Astrocyte (in vitro differentiated cells and primary cell): Measurements from ENCODE around the gene KIAA1614. TPM values are rescaled to one million over a fixed set of nuclear protein-coding genes. Genes with fewer than 3 reads are reported as not detected.

Experiments used
- DNase-seq: peaks from one replicate; pipeline ENCODE4 v3.0.0-alpha.2; 2010; ENCODE audit warnings: low read depth
- FAIRE-seq: peaks from 2 replicates; lab custom pipeline; 2011; peaks lifted over from hg19 to GRCh38; lab: Jason Lieb, UNC
- H2AFZ ChIP-seq: 2 replicates; pipeline ENCODE4 v1.6.0; 2012; ENCODE audit warnings: low read depth, low read length, inconsistent platforms
- H3K27ac ChIP-seq: 2 replicates; pipeline ENCODE4 v1.5.1; 2011; ENCODE audit warnings: low read depth, low read length, inconsistent platforms
- H3K27me3 ChIP-seq: 2 replicates; pipeline ENCODE4 v1.6.0; 2011; ENCODE audit warnings: low read length, inconsistent platforms; ENCODE audit not compliant: insufficient read depth
- H3K36me3 ChIP-seq: 2 replicates; pipeline ENCODE4 v1.5.1; 2011; ENCODE audit warnings: low read length, inconsistent platforms; ENCODE audit not compliant: insufficient read depth
- H3K4me1 ChIP-seq: 2 replicates; pipeline ENCODE4 v1.5.1; 2011; ENCODE audit warnings: low read length, inconsistent platforms; ENCODE audit not compliant: insufficient read depth
- H3K4me2 ChIP-seq: 2 replicates; pipeline ENCODE4 v1.6.0; 2012; ENCODE audit warnings: low read length, inconsistent platforms
- H3K4me3 ChIP-seq: 2 replicates; pipeline ENCODE4 v1.5.1; 2011; ENCODE audit warnings: low read depth, mild to moderate bottlenecking, low read length, inconsistent platforms; ENCODE audit not compliant: insufficient read depth
- H3K79me2 ChIP-seq: 2 replicates; pipeline ENCODE4 v1.6.0; 2012; ENCODE audit warnings: mild to moderate bottlenecking, low read length, inconsistent platforms; ENCODE audit not compliant: insufficient read depth
- H3K9ac ChIP-seq: 2 replicates; pipeline ENCODE4 v1.6.0; 2012; ENCODE audit warnings: mild to moderate bottlenecking, low read length, inconsistent platforms
- H3K9me3 ChIP-seq: 2 replicates; pipeline ENCODE4 v1.5.1; 2012; ENCODE audit warnings: low read depth, mild to moderate bottlenecking, low read length, inconsistent platforms; ENCODE audit not compliant: insufficient read depth
- H4K20me1 ChIP-seq: 2 replicates; pipeline ENCODE4 v1.6.0; 2012; ENCODE audit warnings: low read length, inconsistent platforms; ENCODE audit not compliant: insufficient read depth
- H3K27ac Mint-ChIP-seq: one replicate; pipeline ENCODE4 v1.8.0; 2021; ENCODE audit warnings: mild to moderate bottlenecking, mixed read lengths; ENCODE audit not compliant: unreplicated experiment
- H3K27me3 Mint-ChIP-seq: one replicate; pipeline ENCODE4 v1.8.0; 2021; ENCODE audit warnings: low read depth, mixed read lengths; ENCODE audit not compliant: unreplicated experiment
- H3K36me3 Mint-ChIP-seq: one replicate; pipeline ENCODE4 v1.8.0; 2021; ENCODE audit warnings: low read depth, mixed read lengths; ENCODE audit not compliant: unreplicated experiment
- H3K4me1 Mint-ChIP-seq: one replicate; pipeline ENCODE4 v1.8.0; 2021; ENCODE audit warnings: low read depth, mixed read lengths; ENCODE audit not compliant: unreplicated experiment
- H3K4me3 Mint-ChIP-seq: one replicate; pipeline ENCODE4 v1.8.0; 2021; ENCODE audit warnings: mild to moderate bottlenecking, moderate library complexity, mixed read lengths; ENCODE audit not compliant: unreplicated experiment
- H3K9me3 Mint-ChIP-seq: one replicate; pipeline ENCODE4 v1.8.0; 2021; ENCODE audit warnings: mild to moderate bottlenecking, mixed read lengths; ENCODE audit not compliant: unreplicated experiment
- EZH2 ChIP-seq: IDR thresholded peaks from 2 replicates; pipeline ENCODE4 v1.6.1; 2012; ENCODE audit warnings: mild to moderate bottlenecking, low read length, inconsistent platforms; ENCODE audit not compliant: insufficient read depth
- total RNA-seq: library from RNA; stranded (reverse); gene quantifications from 2 replicates; pipeline ENCODE4 v1.2.1, GENCODE V29; 2021
- TF ChIP-seq, protein P1 (sequence below): IDR thresholded peaks from 2 replicates; pipeline ENCODE4 v1.5.1; 2011; ENCODE audit warnings: low read depth, mild to moderate bottlenecking, inconsistent platforms, low read length, moderate library complexity; ENCODE audit not compliant: insufficient read depth

The KIAA1614 gene
- total RNA-seq, 1 donor from 2014 or later, result 0.84 TPM

DNA sequence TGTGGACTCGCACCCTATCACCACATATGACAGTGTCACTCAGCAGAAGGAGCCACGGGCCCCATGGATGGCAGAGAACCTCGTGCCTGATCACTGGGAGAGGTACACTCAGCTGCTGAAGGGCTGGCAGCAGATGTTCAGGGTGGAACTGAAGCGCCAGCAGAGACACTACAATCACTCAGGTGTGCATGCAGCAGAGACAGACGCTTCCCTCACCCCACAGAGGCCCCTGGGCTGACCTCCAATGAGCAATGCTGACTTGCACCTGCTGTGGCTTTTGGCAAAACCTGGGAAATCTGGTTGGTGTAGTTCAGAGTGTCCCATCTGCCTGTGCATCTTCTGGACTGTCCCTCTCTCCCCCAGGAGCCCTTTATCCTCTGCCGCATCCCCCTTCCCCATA, 51.9 kb downstream of the KIAA1614 start:
- Histone ChIP-seq H3K27me3 (no peaks in the 10 kb centered on the region), H4K20me1 (peaks cover 25% of the 10 kb centered on the region), H3K4me2 (no peak overlapping the region), H2AFZ (no peak overlapping the region), H3K79me2 (no peaks in the 10 kb centered on the region), H3K36me3 (no peaks in the 10 kb centered on the region), H3K9ac (no peak overlapping the region), H3K27ac (no peak overlapping the region), H3K4me1 (no peaks in the 10 kb centered on the region), H3K9me3 (no peaks in the 10 kb centered on the region), H3K4me3 (no peak overlapping the region)
- H3K27me3 Mint-ChIP-seq, result no peaks in the 10 kb centered on the region
- peaks cover 4% of the 10 kb centered on the region for H3K4me1 Mint-ChIP-seq
- H3K9me3 Mint-ChIP-seq, result peaks cover 6% of the 10 kb centered on the region
- DNase-seq (no peak), FAIRE-seq (no peak)
- no peak overlapping the region for H3K4me3 Mint-ChIP-seq
- no peak overlapping the region for H3K27ac Mint-ChIP-seq
- H3K36me3 Mint-ChIP-seq, result peaks cover 36% of the 10 kb centered on the region
- TF ChIP-seq, protein P1, sequence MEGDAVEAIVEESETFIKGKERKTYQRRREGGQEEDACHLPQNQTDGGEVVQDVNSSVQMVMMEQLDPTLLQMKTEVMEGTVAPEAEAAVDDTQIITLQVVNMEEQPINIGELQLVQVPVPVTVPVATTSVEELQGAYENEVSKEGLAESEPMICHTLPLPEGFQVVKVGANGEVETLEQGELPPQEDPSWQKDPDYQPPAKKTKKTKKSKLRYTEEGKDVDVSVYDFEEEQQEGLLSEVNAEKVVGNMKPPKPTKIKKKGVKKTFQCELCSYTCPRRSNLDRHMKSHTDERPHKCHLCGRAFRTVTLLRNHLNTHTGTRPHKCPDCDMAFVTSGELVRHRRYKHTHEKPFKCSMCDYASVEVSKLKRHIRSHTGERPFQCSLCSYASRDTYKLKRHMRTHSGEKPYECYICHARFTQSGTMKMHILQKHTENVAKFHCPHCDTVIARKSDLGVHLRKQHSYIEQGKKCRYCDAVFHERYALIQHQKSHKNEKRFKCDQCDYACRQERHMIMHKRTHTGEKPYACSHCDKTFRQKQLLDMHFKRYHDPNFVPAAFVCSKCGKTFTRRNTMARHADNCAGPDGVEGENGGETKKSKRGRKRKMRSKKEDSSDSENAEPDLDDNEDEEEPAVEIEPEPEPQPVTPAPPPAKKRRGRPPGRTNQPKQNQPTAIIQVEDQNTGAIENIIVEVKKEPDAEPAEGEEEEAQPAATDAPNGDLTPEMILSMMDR, result no peak
- TF ChIP-seq EZH2, result no peak

DNA sequence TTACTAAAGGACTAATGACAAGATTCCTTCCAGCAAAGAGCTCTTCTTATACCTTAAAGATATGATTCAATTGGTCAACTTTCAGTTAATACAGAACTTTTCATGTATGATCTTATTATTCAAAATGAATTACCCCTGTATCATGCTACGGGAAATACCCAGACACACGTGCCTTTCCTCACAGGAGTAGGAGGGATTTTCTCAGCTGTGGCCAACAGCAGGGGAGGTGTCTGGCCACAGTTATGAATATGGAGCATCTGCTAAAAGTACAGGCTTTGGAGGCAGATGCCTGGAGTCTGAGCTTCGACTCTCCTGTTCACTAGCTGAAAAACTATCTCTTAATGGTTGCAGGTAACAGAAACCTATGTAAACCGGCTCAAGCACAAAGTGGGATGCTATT, 53.6 kb downstream of the KIAA1614 start:
- Histone ChIP-seq H4K20me1 (peaks cover 32% of the 10 kb centered on the region), H3K27me3 (no peaks in the 10 kb centered on the region), H3K4me2 (no peak overlapping the region), H3K9ac (no peak overlapping the region), H3K27ac (no peak overlapping the region), H3K79me2 (no peaks in the 10 kb centered on the region), H3K4me1 (no peaks in the 10 kb centered on the region), H2AFZ (no peak overlapping the region), H3K4me3 (no peak overlapping the region), H3K9me3 (no peaks in the 10 kb centered on the region), H3K36me3 (peaks cover 2% of the 10 kb centered on the region)
- TF ChIP-seq, protein P1, result no peak
- TF ChIP-seq EZH2, result no peak
- no peak overlapping the region for H3K4me3 Mint-ChIP-seq
- no peaks in the 10 kb centered on the region for H3K27me3 Mint-ChIP-seq
- no peak overlapping the region for H3K27ac Mint-ChIP-seq
- H3K4me1 Mint-ChIP-seq, result peaks cover 4% of the 10 kb centered on the region
- H3K36me3 Mint-ChIP-seq, result peaks cover 37% of the 10 kb centered on the region
- DNase-seq, result no peak
- no peaks in the 10 kb centered on the region for H3K9me3 Mint-ChIP-seq
- no peak for FAIRE-seq

DNA sequence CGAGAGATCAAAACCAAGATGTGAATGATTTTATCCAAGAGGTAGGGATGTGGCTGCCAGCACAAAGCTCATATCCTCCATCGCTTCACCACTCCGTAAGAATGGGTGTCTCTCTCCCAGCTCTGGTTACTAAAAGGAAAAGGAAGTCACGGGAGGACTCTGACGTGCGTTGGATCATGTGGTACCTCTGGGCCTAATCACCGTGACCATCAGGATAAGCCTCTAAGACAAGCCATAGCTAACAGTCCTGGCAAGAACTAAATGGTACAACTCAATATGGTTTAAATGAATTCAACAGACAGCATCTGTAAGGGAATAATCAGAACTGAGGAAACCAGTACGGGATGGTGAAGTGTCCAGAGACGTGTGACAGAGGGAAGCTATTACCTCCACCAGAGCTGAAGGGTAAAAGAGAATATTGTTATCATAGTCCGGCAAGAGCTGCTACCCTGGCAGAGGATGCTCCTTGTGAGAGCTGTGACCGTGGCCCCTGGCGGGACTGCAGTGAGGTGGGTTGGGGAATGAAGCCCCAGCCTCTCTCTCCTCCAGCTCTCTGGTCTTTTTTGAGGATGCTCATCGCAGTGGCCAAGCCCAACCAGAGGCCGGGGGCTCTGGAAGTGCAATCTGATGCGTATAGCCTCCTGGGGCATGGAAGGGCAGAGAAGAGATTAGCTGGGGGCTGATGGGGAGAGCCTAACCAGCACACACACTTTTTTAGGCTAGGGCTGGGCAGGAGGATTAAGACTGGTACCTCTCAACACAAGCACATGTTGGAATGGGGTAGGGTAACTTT, 54.2 kb downstream of the KIAA1614 start:
- FAIRE-seq, result no peak
- H2AFZ ChIP-seq, result no peak overlapping the region
- H3K27ac ChIP-seq, result no peak overlapping the region
- H3K4me3 ChIP-seq, result no peak overlapping the region
- H3K9me3 ChIP-seq, result no peaks in the 10 kb centered on the region
- H3K36me3 ChIP-seq, result peaks cover 2% of the 10 kb centered on the region
- no peak overlapping the region for H3K4me2 ChIP-seq
- H4K20me1 ChIP-seq, result peaks cover 32% of the 10 kb centered on the region
- no peaks in the 10 kb centered on the region for H3K79me2 ChIP-seq
- H3K4me1 ChIP-seq, result no peaks in the 10 kb centered on the region
- DNase-seq, result no peak
- H3K27me3 ChIP-seq, result no peaks in the 10 kb centered on the region
- peaks cover 42% of the 10 kb centered on the region for H3K36me3 Mint-ChIP-seq
- no peak overlapping the region for H3K9ac ChIP-seq
- TF ChIP-seq, protein P1, result no peak
- no peak for TF ChIP-seq EZH2
- H3K9me3 Mint-ChIP-seq, result no peaks in the 10 kb centered on the region
- no peaks in the 10 kb centered on the region for H3K27me3 Mint-ChIP-seq
- H3K4me3 Mint-ChIP-seq, result no peak overlapping the region
- H3K27ac Mint-ChIP-seq, result no peak overlapping the region
- H3K4me1 Mint-ChIP-seq, result peaks cover 3% of the 10 kb centered on the region
